ENCODE measurements around the gene SLC2A5. TPM values are rescaled to one million over a fixed set of nuclear protein-coding genes. Genes with fewer than 3 reads are reported as not detected.

The SLC2A5 gene
- total RNA-seq, 1 donor from 2014 or later: 0.26 TPM

DNA sequence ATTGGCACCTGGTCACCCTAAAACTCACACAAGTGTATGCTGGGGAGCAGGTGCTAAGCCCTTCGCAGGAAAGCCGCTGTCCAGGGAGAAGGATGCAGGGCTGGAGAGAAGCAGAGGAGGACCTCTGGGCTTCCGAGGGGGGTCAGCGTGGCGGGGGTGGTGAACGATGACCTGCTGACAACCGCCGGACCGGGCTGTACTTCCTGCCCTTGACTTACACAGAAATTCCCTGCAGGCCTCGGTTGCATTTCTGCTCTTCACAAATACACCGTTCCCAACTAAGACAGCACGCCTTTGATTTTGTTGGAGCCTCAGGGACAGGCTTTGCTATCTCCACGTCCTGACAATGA lies 80.8 kb downstream of the SLC2A5 start:
- no peak overlapping the region for H3K4me3 ChIP-seq (ENCODE audit: low read depth, low read length)
- peak; percentile 52 for FAIRE-seq
- no peak for DNase-seq (ENCODE audit: low read depth)
- no peaks in the 10 kb centered on the region for H3K27me3 ChIP-seq (ENCODE audit: control insufficient read depth, insufficient read depth, low read length)
- TF ChIP-seq, protein P1, sequence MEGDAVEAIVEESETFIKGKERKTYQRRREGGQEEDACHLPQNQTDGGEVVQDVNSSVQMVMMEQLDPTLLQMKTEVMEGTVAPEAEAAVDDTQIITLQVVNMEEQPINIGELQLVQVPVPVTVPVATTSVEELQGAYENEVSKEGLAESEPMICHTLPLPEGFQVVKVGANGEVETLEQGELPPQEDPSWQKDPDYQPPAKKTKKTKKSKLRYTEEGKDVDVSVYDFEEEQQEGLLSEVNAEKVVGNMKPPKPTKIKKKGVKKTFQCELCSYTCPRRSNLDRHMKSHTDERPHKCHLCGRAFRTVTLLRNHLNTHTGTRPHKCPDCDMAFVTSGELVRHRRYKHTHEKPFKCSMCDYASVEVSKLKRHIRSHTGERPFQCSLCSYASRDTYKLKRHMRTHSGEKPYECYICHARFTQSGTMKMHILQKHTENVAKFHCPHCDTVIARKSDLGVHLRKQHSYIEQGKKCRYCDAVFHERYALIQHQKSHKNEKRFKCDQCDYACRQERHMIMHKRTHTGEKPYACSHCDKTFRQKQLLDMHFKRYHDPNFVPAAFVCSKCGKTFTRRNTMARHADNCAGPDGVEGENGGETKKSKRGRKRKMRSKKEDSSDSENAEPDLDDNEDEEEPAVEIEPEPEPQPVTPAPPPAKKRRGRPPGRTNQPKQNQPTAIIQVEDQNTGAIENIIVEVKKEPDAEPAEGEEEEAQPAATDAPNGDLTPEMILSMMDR (IDR thresholded peaks at IDR 0.05; ENCODE audit: insufficient read depth, low read length, severe bottlenecking): no peak
- no peaks in the 10 kb centered on the region for H3K36me3 ChIP-seq (ENCODE audit: control insufficient read depth, insufficient read depth, low read length)

DNA sequence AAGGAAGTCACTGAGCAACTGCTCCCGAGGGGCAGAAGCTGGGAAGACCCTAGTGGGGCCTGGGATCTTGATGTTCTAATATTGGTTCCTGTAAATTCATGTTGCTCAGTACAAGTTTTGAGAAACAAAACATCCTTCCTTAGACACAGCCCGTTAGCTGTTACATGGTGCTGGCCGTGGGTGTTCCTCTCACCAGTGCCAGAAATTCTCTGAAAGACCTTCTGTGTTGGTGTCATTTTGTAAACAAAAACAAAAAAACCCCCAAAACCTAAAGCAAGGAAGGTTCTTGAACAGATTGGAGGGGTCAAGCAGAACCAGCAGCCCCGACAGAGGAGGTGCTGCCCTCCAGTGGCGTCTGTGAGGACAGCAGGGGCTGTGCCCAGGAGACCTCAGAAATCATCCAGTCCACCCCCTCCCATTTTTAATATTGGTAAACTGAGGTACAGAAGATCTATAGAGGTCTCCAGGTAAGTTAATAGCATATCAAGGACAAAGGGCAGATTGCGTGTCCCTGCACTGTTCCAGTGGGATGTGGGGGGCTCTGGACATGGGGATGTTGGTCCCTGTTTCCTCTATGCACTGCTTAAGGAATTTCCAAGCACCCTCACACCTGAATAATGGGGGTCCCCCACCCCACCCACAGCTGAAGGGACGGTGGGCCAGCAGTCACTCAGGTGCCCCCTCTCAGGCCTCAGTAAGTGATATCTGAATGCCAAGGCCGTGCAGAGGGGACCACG lies 81.4 kb downstream of the SLC2A5 start:
- TF ChIP-seq, protein P1 (IDR thresholded peaks at IDR 0.05; ENCODE audit: insufficient read depth, low read length, severe bottlenecking): peak; percentile 89
- DNase-seq (ENCODE audit: low read depth) (peak; percentile 27), FAIRE-seq (no peak)
- no peaks in the 10 kb centered on the region for H3K27me3 ChIP-seq (ENCODE audit: control insufficient read depth, insufficient read depth, low read length)
- no peaks in the 10 kb centered on the region for H3K36me3 ChIP-seq (ENCODE audit: control insufficient read depth, insufficient read depth, low read length)
- no peak overlapping the region for H3K4me3 ChIP-seq (ENCODE audit: low read depth, low read length)

- TF ChIP-seq, protein P1 (IDR thresholded peaks at IDR 0.05; ENCODE audit: insufficient read depth, low read length, severe bottlenecking): no peak
- no peak for DNase-seq (ENCODE audit: low read depth)
Observed at GRCh38 chr1:8986814-8987190, 82.6 kb downstream of the SLC2A5 start.

DNA sequence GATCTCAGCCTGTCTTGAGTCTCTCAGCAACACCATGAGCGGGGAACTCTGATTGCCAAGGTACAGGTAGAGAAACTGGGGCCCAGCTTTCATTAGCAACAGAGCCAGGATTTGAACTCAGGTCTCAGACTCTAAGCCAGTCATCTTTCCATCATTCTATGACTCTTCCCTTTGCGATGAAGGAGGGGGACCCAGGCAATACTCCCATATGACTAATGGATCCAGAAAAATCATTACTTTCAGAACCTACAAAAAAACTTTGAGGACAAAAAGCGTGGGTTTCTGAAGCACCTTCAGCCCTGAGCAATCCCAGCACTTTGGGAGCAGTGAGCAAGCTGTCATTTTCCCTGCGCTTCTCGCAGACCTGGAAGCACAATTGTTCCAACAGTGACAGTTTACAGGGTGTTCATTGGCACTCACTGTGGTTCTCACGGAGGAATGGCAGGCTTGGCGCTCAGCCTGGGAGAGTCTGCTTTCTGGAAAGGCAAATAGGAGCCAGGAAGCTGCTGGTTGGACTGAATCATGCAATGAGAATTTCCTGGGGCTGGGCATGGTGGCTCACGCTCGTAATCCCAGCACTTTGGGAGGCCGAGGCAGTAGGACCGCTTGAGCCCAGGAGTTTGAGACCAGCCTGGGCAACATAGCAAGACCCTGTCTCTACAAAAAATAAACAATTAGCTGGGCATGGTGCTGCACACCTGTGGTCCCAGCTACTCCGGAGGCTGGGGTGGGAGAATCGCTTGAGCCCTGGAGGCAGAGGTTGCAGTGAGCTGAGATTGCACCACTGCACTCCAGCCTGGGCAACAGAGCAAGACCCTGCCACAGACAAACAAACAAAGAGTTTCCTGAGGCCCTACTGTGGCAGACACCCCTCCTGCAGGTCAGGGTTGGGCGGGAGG lies 83.3 kb downstream of the SLC2A5 start:
- Histone ChIP-seq H3K4me3 (ENCODE audit: low read depth, low read length) (no peak overlapping the region), H3K36me3 (ENCODE audit: control insufficient read depth, insufficient read depth, low read length) (no peaks in the 10 kb centered on the region), H3K27me3 (ENCODE audit: control insufficient read depth, insufficient read depth, low read length) (no peaks in the 10 kb centered on the region)
- DNase-seq (ENCODE audit: low read depth) (peak; percentile 95), FAIRE-seq (peak; percentile 93)
- TF ChIP-seq, protein P1 (IDR thresholded peaks at IDR 0.05; ENCODE audit: insufficient read depth, low read length, severe bottlenecking): no peak

More at GRCh38 chr1:8986814-8987190, 82.6 kb downstream of the SLC2A5 start:
- H3K36me3 ChIP-seq (ENCODE audit: control insufficient read depth, insufficient read depth, low read length): no peaks in the 10 kb centered on the region
- H3K4me3 ChIP-seq (ENCODE audit: low read depth, low read length): no peak overlapping the region
- H3K27me3 ChIP-seq (ENCODE audit: control insufficient read depth, insufficient read depth, low read length): no peaks in the 10 kb centered on the region
- FAIRE-seq: no peak

Other genes with a start within 250 kb of the SLC2A5 start
- gene ENO1, start 190.9 kb downstream of the SLC2A5 start, total RNA-seq: 981 and 1,539 TPM in 2 replicates
- not detected in 2 replicates for gene CA6, start 123.8 kb downstream of the SLC2A5 start, total RNA-seq
- not detected in 2 replicates for gene SLC2A7, start 43.2 kb downstream of the SLC2A5 start, total RNA-seq
- gene GPR157, start 59.5 kb upstream of the SLC2A5 start, total RNA-seq: 44.0 and 69.6 TPM in 2 replicates
- gene H6PD, start 165.1 kb upstream of the SLC2A5 start, total RNA-seq: 5.5 and 9.9 TPM in 2 replicates
- 17.6 and 28.9 TPM in 2 replicates for gene SPSB1, start 223.3 kb upstream of the SLC2A5 start, total RNA-seq